ENCODE results near the gene TULP4.
"Not testable (repeated sequence)": the region's sequence is repeated elsewhere in the genome, so short reads cannot be mapped to it uniquely, and the experiment has no call there.

The TULP4 gene

DNA sequence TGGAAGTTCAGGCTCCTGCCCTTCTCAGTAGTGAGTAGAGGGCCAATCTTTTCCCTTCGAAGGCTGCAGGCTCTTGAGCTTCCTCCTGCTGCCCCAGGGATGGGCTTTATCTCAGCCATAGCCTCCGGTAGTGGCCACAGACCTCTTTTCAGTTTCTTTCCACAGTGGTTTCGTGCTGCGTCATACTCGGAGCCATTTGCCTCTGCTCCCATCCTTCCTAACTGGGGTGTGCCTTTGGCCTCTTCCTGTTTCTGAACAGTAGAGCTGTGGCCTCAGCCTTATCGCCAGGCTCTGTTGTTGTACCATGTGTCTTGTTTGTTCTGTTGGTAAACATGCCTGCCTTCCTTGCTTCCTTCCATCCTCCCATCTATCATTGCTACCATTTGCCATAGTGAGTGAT lies 54.1 kb downstream of the TULP4 start:
- DNase-seq: no peak

DNA sequence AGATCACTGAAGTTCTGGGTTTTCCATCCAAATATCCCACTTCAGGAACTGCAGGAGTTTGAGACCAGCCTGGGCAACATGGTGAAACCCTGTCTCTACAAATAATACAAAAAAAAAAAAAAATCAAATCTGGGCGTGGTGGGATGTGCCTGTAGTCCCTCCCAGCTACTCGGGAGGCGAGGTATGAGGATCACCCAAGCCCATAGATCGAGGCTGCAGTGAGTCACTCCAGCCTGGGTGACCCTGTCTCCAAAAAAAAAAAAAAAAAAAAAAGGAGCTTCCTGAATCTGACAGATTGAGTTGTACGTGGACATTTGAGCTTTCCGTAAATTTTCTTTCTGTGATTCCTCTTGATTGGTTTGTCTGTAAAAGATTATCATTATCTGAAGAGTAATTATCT lies 55.6 kb downstream of the TULP4 start:
- DNase-seq: no peak

DNA sequence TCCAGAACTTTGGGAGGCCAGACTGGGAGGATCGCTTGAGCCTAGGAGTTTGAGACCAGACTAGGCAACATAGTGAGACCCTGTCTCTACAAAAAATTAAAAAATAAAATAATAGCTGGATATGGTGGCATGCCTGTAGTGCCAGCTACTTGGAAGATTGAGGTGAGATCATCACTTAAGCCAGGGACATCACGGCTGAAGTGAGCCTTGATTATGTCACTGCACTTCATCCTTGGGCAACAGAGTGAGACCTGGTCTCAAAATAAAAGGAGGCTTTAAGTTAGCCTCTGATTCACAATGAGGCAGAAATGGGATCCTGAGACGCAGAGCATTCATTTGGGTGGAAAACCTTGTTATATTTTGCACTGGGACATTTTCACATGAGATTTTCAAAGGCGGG lies 57.0 kb downstream of the TULP4 start:
- no peak for DNase-seq

DNA sequence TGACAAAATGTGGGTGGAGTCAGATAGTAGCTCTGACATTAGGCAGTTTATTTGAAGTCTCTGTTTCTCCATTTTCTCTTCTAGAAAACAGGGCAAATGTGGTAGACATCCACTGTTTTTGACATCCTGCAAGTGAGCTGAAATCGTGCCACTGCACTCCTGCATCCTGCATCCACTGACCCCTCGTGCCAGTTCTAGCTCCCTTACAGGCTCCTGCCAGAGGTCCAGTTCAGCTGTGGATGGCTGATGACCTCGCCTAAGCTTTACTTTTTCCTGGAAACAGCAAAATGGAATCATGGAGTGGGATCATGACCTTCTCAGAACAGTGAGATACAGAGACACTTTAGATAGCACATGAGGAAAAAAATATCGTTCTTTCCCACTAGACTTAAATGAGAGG lies 58.5 kb downstream of the TULP4 start:
- no peak for DNase-seq

DNA sequence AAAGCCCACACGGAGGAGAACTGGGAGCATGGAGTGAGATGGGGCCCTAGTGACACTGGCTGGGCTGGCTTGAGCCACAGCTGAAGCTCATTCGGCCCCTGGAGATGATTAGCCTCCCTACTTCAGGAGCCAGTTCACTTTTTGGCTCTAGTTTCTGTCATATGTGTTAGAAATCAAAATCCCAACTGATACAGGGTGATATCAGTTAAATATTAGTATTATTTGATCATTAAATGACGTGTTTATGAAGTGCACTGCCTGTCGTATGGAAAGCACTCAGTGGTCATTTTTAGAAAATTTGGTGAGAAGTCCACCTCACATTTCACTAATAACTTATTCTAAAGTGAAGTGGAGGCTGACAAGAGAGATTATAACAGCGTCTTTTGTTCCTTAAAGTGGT lies 59.0 kb downstream of the TULP4 start:
- no peak for DNase-seq

DNA sequence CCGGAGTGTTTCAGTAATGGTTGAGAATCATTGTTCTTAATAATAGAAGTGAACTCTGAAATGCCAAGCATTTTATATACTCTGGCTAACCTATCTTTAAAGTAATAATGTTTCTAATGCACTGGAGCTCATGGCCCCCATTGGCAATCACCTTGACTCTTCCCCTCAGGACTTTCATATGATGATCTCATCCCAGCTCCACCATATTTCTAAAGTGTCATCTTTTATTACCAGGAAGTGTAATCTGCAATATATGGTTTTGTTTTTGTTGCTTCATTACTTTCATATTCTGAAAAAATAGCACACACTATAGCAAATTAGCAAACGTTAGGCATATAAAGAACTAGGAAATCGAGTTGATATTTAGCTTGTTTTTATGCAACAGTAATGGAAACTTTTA lies 60.3 kb downstream of the TULP4 start:
- no peak for DNase-seq

DNA sequence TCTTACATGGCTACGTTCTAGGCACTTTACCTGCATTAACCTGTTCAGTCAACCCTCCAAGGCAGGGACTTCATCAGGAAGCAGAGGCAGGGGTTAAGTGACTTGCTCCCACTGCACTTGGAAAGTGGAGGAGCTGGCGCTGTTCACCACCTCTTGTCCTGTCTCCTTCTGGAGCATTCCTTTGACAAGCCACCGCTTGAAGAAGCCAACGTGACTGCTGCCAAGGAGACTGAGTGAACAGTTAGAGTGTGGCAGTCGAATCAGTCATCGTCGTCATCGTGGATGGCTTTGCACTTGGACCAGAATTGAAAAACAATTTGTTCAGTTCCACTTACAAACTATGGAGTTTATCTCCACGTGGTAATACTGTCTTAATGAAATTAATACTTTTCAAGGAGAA lies 60.9 kb downstream of the TULP4 start:
- no peak for DNase-seq

DNA sequence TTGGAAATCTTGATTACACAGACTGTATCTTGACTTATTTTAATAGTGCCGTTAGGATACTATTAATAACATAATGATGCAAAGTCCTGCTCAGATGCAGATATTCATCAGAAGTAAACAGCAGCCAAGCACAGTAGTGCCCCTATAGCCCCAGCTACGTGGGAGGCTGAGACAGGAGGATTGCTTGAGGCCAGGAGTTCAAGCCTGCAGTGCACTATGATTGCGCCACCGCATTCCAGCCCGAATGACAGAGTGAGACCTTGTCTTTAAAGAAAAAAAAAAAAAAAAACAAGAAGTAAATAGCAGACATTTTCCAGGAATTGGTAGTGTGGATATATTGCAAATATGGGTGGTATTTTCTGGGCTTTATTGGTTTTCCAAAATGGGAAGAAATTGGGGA lies 61.8 kb downstream of the TULP4 start:
- no peak for DNase-seq

DNA sequence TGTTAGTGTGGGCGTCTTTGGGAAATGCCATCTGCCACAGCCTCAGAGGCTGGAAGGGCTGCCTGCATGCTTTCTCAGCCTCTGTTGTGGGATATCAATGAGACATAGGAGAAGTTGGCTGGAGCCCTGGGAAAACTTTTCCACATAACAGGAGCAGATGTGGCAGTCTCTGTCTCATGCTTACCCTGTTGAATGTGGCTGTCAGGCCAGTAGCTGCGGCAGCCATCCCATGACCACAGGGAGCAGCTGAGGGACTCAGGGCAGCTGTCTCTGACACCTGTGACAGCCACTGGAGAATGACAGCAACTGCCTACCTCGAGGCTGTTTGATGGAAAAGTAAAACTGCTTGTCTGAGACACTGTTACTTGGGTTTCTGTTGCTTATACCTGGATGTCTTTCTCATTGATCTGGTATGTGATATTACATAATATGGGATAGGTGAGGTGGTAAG lies 64.4 kb downstream of the TULP4 start:
- no peak for DNase-seq

DNA sequence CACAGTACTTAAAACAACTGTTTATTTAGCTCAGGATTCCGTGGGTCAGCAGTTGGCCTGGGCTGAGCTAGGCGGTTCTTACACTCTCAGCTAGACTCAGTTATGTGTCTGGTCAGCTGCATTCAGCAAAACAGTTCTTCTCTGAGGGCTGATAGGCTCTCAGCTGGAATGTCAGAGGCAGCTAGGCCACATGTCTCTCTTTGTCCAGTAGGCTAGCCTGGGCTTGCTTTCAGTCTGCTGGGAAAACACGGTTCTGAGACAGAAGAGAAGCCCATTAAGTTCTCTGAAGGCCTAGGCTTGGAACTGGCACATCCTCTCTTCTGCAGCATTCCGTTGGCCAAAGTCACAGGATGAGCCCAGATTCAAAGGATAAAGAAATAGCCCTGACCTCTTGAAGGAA lies 65.6 kb downstream of the TULP4 start:
- DNase-seq: no peak

DNA sequence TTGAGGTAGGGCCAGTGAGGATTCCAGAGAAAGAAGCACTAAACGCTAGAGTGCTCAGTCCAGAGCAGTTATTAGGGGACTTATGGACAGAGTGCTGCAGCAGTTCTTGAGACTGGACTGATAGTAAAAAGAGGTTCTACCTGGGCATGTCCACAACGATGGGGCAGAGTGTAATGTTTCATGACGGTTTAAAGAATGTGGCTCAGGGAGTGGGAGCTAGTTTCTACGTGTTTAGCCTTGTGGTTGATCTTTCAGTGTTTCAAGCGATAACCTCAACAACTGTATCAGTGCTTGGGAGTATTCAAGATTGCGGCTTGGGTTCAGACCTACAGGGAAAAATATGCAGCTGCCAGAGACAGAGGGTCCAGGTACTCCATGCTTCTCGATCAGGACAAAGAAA lies 67.1 kb downstream of the TULP4 start:
- no peak for DNase-seq

DNA sequence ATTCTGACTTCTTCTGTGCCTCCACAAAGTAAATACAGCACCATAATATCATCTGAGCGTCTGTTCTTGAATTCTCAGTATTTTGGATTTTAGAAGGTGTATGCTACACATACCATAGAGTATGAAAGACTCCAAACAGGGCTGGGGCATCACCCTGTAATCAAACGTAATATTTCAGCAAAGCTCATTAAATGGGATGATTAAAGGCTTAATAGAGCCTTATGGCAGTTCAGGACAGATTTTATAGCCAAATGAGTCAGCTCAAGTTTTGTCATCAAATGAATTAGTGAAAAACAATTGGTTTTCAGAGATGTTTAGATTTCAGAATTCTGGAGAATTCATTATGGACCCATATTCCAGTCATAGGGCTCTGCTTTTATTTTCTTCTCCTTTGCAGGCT lies 68.9 kb downstream of the TULP4 start:
- no peak for DNase-seq

DNA sequence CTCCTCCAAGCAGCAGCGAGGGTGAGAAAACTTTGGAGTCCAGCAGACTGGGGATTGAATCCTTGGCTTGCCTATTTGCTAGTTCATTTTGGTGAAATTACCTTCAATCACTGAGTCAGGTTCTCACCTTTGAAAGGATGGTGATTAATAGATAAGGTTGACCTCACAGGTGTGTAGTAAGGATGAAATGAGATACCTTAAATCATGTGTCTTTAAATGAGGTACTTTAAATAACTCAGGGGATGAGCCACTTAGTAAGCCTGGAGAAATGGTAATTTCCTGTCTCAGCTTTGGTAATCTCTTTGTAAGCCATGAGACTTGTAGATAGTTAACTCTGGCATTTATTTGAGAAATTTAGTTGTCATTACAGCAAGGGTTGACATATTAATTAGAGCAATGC lies 70.2 kb downstream of the TULP4 start:
- no peak for DNase-seq

DNA sequence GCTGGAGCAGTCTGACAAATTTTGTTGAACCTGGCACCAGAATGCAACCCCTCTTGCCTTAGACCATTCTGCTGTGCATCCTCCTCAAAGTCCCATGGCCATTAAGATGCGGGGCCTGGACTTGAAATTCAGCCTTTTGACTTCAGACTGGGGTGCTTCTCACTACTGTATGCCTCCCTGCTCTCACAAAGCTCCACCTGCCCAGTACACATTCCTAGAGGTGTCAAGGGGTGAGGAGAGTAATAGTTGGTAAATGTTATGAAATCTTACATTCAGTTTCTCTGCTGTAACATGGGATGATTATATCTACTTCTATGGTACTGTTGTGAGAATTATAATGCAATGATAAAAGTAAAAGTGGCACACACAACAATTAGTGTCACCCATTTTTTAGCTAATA lies 70.8 kb downstream of the TULP4 start:
- DNase-seq: no peak

DNA sequence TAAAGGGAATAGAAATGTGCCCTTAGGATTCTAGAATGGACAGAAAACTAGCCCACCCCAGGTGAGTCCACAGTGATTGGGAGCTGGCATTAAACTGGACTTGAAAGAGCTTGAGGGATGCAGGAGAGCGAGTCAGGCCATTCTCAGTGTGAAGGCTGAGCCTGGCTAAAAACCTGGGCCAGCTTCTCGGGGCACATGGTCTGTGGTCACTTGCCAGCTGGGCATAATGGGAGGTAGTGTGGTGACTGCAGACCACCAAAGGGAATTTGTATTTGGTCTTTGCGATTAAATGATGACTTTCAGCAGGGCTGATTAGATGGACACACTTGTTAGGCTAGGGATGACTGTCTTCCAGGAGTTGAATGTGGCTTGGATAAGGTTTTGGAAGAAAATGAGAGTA lies 71.3 kb downstream of the TULP4 start:
- no peak for DNase-seq

DNA sequence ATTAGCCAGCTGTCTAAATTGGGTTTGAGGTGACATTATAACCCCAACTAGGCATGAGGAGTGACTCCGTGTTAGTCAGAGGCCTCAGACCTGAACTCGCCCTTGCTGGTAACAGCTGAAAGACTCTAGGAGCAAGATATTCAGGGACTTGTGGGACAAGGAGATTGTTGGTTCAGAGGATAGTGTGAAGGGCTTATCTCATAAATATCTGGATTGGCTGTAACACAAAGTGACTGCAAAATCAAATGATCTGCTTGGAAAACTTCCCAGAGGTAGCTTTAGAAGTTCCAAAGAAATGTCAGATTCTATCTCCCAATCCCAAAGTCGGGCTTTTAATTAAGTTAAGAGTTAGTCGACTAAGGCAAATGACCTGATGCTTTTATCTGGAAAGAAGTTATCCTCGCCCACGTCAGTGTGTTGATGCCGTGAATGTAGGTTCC lies 72.4 kb downstream of the TULP4 start:
- DNase-seq: no peak

DNA sequence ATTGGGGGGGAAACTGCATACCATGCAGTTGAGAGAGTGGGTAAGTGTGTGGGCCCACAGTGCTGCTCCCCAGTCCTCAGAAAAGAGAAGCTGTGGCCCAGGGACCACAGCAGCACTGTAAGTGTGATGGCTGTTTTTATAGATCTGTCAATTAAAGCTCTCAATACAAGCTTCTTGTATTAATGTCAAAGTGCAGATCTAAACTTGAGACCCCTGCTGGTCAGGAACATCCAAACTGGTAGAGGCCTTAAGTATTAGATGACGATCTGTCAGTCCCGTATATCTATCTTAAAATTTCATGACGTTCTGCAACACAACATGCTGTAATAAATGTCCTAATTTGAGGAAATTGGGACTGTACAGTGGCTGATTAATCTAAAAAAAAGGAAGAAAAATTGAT lies 74.8 kb downstream of the TULP4 start:
- DNase-seq: no peak

DNA sequence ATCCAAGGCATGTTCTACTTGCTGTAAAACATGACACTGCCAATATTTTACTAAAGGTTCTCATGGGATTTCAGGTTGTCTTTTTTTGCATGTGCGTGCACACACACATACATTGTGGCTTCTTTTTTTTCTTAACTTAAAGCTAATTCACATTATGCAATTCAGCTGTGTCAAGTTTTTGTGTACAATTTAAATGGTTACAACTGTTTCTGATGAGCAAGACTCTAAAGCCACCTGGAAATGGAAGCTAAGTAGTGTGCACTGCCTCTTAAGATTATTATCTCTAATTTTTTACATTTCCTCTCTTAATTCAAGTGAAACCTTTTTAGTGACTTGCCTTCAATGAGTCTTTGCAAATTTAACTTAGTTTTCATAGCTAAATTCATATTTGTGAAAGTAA lies 75.3 kb downstream of the TULP4 start:
- no peak for DNase-seq

DNA sequence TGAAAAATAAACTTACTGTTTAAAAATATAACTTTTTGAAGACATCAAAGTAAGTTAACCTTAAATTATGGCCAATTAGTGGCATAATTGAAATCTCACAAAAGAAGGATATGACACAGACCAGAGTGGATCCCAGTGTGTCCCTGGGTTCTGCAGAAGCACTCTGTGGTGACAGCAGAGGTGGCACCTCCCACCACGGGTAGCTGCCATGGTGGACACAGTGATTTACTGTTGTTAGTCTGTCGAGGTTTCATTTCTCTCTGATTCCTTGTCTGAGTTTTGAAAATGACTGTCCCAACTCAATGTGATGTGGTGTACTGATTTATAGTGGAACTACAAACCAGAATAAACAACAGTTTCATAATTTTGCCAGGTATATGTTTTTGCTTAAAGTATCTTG lies 76.5 kb downstream of the TULP4 start:
- no peak for DNase-seq

DNA sequence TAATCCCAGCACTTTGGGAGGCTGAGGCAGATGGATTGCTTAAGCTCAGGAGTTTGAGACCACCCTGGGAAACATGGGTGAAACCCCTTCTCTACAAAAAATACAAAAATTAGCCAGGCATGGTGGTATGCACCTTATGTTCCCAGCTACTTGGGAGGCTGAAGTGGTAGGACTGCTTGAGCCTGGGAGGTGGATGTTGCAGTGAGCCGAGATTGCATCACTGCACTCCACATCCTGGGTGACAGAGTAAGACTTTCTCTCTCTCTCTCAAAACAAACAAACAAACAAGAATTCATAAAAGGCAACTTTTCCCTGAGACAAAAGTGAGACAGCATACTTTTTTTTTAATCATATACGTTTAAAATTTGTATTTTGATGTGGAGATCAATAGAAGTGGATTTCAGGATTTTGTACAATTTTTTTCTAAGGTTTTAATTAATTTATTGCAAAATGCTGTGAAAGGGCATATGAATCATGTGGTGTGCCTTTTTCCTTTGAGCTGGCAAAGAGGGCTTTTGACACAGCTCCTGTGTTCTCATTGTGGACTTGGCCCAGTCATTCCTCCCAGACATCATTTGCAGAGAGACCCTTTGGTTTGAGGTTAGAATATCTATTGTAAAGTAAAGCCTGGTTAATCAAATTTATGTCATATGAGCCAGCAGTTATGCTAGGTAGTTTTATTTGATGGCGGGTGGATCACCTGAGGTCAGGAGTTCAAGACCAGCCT lies 77.1 kb downstream of the TULP4 start:
- no peak for DNase-seq

DNA sequence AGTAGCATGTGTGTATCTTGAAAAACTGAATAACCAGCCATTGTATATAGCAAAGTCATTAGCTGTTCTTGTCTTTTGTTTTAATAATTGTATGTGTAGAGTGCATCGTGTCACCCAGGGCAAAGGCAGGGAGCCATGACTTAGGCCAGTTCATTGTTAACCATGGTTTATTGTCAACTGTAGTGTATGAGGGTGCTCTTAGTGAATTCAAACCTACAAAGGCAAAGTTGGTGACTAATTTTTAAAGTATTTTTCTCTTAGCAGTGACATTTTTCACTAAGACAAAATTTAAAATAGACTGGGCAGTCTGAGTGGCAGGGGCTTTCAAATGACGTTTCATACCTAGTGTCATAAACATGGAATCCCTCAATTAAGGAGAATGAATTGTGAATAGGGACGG lies 79.0 kb downstream of the TULP4 start:
- no peak for DNase-seq

DNA sequence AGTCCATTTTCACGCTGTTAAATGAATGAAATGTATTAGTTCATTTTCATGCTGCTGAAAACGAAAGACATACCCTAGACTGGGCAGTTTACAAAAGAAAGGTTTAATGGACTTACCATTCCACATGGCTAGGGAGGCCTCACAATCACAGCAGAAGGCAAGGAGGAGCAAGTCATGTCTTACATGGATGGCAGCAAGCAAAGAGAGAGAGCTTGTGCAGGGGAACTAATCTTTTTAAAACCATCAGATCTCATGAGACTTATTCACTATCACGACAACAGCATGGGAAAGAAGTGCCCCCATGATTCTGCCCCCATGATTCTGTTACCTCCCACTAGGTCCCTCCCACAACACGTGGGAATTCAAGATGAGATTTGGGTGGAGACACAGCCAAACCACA lies 79.7 kb downstream of the TULP4 start:
- not testable (repeated sequence) for DNase-seq

DNA sequence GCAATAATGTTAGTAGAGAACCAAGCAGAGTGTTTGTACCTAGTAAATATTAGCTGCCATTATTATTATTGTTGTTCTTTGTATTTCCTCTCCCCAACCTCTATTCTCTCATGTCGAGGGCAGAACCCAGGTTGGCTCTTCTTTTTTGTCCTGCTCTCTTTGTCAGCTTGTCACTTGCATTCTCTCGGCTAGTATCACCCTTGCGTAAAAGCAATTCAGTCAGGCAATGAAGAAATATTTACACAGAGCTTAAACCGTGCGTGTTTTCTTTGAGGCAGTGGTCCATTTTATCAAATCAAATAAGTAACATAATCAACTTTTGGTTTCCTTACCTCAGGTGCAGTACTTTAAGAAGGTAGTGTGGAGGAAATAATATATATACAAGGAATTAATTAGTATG lies 83.9 kb downstream of the TULP4 start:
- peak; percentile 5 for DNase-seq

DNA sequence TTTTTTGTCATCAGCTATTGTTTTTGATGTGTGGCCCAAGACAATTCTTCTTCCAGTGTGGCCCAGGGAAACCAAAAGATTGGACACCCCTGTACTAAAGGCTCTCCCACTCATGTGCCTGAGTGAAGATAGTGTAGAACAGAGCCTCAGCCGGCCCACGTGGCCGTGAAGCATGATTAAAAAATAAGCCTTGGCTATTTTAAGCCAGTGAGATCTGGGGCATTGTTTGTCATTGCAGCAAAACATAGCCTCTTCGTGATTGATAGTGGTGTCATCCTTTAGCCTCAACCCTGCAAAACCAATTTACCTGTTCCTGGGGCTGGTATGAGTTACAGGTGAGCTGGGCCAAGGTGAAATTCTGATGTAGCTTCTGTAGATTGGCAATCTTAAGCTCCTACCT lies 85.3 kb downstream of the TULP4 start:
- no peak for DNase-seq

DNA sequence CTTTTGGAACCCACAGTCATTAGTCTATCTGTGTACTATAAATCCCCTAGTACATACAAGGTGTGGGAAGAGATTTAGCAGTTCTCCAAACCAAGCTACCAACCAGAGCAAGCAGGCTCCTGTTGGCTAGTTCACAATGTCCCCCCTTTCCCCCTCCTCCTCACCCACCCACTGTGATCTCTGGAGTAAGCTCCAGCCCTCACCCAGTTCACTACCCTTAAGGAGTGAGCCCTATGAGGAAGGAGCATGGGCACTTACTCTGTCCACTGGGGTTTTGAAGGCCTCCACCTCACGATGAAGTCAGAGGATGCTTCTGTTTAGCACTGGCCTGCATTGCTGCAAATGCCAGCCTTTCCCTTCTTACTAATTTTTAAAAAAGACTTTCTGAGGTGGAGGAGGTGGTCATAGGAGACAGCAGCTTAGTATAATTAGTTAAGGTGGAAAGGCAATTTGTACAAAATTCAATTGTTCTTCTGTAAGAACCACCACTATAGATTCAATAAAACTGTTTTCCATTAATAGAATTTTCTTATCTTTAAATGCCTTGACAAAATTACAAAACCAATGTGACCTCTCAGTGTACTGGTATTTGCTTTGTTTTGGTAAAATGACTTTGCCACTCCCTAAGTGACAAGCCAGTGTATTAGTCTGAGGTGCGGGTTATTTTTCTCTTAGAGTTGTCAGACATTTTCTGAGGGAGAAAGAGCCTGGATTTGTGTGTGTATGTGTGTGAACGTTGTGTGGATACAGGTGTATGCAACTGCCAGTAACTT lies 86.2 kb downstream of the TULP4 start:
- DNase-seq: no peak
